HG02763 (cell line): Measurements from ENCODE around the gene CAMK1D.
"Not testable (repeated sequence)": the region's sequence is repeated elsewhere in the genome, so short reads cannot be mapped to it uniquely, and the experiment has no call there.

ENCODE experiments used
- ATAC-seq: cut with Tn5 transposase; IDR thresholded peaks from one replicate; pipeline ENCODE4 v1.9.1; 2021; ENCODE audit warnings: mild to moderate bottlenecking, moderate library complexity; ENCODE audit not compliant: unreplicated experiment

Gene CAMK1D

GRCh38 chr10:12740813-12741212 lies 391.5 kb downstream of the CAMK1D start:
- ATAC-seq = no peak

GRCh38 chr10:12741360-12741804 lies 392.0 kb downstream of the CAMK1D start:
- ATAC-seq = no peak

GRCh38 chr10:12742771-12743170 lies 393.4 kb downstream of the CAMK1D start:
- ATAC-seq = no peak

GRCh38 chr10:12743466-12743865 lies 394.1 kb downstream of the CAMK1D start:
- ATAC-seq = not testable (repeated sequence)

GRCh38 chr10:12743941-12744340 lies 394.6 kb downstream of the CAMK1D start:
- ATAC-seq = no peak

GRCh38 chr10:12748186-12748585 lies 398.8 kb downstream of the CAMK1D start:
- ATAC-seq = no peak

- ATAC-seq = no peak
These were observed 400.6 kb downstream of the CAMK1D start for GRCh38 chr10:12749760-12750478.

GRCh38 chr10:12750526-12751201 lies 401.3 kb downstream of the CAMK1D start:
- no peak for ATAC-seq

- ATAC-seq = no peak
These were observed 405.7 kb downstream of the CAMK1D start for GRCh38 chr10:12755075-12755474.

GRCh38 chr10:12757351-12757750 lies 408.0 kb downstream of the CAMK1D start:
- no peak for ATAC-seq

- ATAC-seq = no peak
These were observed 408.9 kb downstream of the CAMK1D start for GRCh38 chr10:12758271-12758670.

GRCh38 chr10:12766223-12766622 lies 416.9 kb downstream of the CAMK1D start:
- no peak for ATAC-seq

GRCh38 chr10:12768156-12769100 lies 419.1 kb downstream of the CAMK1D start:
- ATAC-seq = no peak

GRCh38 chr10:12769323-12770044 lies 420.1 kb downstream of the CAMK1D start:
- no peak for ATAC-seq

GRCh38 chr10:12771981-12772760 lies 422.8 kb downstream of the CAMK1D start:
- ATAC-seq = no peak

- no peak for ATAC-seq
These were observed 423.6 kb downstream of the CAMK1D start for GRCh38 chr10:12772797-12773587.

GRCh38 chr10:12774204-12774894 lies 425.0 kb downstream of the CAMK1D start:
- no peak for ATAC-seq

GRCh38 chr10:12777840-12778585 lies 428.7 kb downstream of the CAMK1D start:
- no peak for ATAC-seq
